Activated T-cell treated with anti-CD3 and anti-CD28 coated beads, Interleukin-2, amount 50 U/mL, for 72 hours (primary cell): ENCODE data around the gene MIGA1. TPM values are rescaled to one million over a fixed set of nuclear protein-coding genes. Genes with fewer than 3 reads are reported as not detected.
A peak's percentile ranks its signal among the peaks of the same experiment; 100 is the strongest.
"Not testable (repeated sequence)": the region's sequence is repeated elsewhere in the genome, so short reads cannot be mapped to it uniquely, and the experiment has no call there.

Source experiments
- ATAC-seq, 2 donors: fragments of 150-1000 bp; cut with Tn5 transposase; replicated peaks in 1 of 2; 2 replicates each; pipeline ENCODE4 v1.10.0; 2021; ENCODE audit warnings: moderate library complexity in 2 of 2, mild to moderate bottlenecking in 1 of 2
- DNase-seq, 2 donors: peaks; one replicate each; pipeline ENCODE4 v3.0.0; 2021 to 2022; ENCODE audit warnings: mixed read lengths in 1 of 2
- H3K27ac Mint-ChIP-seq: one replicate; pipeline ENCODE4 v1.8.0; 2022; ENCODE audit warnings: mild to moderate bottlenecking, moderate library complexity, mixed read lengths
- H3K27me3 Mint-ChIP-seq: one replicate; pipeline ENCODE4 v1.8.0; 2022; ENCODE audit warnings: low read depth, mixed read lengths
- H3K36me3 Mint-ChIP-seq, 2 donors: one replicate each; pipeline ENCODE4 v1.8.0; 2022; ENCODE audit warnings: mixed read lengths in 2 of 2, mild to moderate bottlenecking in 1 of 2; ENCODE audit not compliant: insufficient read depth in 2 of 2
- H3K4me1 Mint-ChIP-seq: one replicate; pipeline ENCODE4 v1.8.0; 2022; ENCODE audit warnings: low read depth, mixed read lengths
- H3K4me3 Mint-ChIP-seq, 2 donors: one replicate each; pipeline ENCODE4 v1.8.0; 2022; ENCODE audit warnings: mild to moderate bottlenecking in 2 of 2, mixed read lengths in 2 of 2, moderate library complexity in 2 of 2
- H3K9me3 Mint-ChIP-seq, 2 donors: one replicate each; pipeline ENCODE4 v1.8.0; 2022; ENCODE audit warnings: mixed read lengths in 2 of 2
- total RNA-seq, 2 donors: library from RNA; stranded (reverse); gene quantifications; one replicate each; pipeline ENCODE4 v1.2.3, GENCODE V29; 2022

Gene MIGA1
- total RNA-seq, 2 donors from 2014 or later, result 11.9 to 12.4 TPM

DNA sequence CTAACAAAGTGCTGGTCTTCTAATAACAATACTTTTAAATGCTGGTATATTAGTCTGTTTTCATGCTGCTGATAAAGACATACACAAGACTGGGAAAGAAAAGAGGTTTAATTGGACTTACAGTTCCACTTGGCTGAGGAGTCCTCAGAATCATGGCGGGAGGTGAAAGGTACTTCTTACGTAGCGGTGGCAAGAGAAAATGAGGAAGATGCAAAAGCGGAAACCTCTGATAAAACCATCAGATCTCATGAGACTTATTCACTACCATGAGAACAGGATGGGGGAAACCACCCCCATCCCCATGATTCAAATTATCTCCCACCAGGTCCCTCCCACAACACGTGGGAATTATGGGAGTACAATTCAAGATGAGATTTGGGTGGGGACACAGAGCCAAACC, 139.5 kb downstream of the MIGA1 start:
- not testable (repeated sequence) for H3K27me3 Mint-ChIP-seq, H3K9me3 Mint-ChIP-seq, H3K4me1 Mint-ChIP-seq, H3K36me3 Mint-ChIP-seq, ATAC-seq, H3K4me3 Mint-ChIP-seq, DNase-seq, H3K27ac Mint-ChIP-seq

DNA sequence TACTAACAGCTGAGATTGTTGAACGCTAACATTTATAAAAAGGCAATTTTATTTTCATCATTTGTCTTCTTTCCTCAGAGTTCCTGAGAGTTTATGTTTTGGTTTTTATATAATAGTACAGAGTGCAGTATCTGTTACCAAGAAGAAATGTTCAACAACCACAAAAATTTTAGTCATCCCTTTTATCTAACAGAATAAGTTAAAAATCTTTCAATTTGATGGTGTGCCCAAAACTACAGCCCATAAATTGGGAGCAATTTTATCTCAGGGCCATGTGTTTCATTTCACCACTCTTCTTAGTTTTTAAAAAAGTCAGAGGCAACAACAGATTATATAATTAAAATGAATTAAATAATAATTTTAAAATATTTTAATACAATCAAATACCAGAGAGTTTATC, 146.1 kb downstream of the MIGA1 start:
- Mint-ChIP-seq H3K27ac (no peak overlapping the region), H3K9me3 (no peaks in the 10 kb centered on the region), H3K36me3 (no peaks in the 10 kb centered on the region), H3K4me3 (no peak overlapping the region), H3K27me3 (no peaks in the 10 kb centered on the region), H3K4me1 (peaks cover 6% of the 10 kb centered on the region)
- no peak for DNase-seq
- ATAC-seq, result no peak

DNA sequence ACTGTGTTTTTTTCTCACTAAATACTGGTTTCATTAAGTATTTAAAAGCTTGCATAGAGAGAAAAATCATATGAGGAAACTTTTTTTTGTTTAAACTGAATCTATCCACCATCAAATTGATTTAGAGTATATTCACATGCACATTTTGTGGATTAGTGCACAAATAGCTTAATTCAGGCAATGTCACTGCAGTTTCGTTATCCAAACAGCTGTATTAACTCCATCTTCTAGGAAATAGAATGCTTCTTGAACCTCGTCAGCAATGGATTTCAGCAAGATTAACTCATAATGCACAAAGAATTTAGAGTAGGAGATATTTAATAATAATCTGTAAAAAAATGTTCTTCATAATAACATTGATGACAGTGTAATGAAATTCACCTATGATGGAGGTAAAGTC, 146.5 kb downstream of the MIGA1 start:
- Mint-ChIP-seq H3K36me3 (no peaks in the 10 kb centered on the region), H3K27me3 (no peaks in the 10 kb centered on the region), H3K9me3 (no peaks in the 10 kb centered on the region), H3K27ac (peak overlapping the region; percentile 68), H3K4me3 (no peak overlapping the region), H3K4me1 (peaks cover 6% of the 10 kb centered on the region)
- ATAC-seq (no peak), DNase-seq (no peak)

DNA sequence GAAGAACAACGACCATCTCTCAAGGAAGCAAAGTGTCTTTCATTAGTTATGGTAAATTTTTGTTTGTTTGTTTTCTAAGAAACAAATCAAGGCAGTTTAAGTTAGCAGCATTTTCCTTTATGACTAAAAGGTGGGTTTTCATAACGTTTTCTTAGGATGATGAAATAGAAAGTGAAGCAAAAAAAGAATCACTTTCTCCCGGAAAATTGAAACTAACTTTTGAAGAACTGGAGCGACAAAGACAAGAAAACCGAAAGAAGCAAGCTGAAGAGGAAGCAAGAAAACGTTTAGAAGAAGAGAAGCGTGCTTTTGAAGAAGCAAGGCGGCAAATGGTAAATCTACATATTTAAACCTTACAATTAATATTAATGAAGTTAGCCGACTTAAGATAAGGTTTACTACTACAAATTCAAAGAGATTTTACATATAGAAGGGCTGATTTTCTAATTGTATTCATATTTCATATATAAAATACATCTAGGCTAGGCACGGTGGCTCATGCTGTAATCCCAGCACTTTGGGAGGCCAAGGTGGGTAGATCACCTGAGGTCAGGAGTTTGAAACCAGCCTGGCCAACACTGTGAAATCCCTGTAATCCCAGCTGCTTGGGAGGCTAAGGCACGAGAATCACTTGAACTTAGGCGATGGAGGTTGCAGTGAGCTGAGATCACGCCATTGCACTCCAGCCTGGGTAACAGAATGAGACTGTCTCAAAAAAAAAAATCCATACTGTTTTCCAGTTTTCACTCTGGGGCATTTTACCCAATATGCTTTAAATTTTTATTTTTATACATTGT, 147.3 kb downstream of the MIGA1 start:
- Mint-ChIP-seq H3K27me3 (no peaks in the 10 kb centered on the region), H3K4me1 (peaks cover 6% of the 10 kb centered on the region), H3K36me3 (no peaks in the 10 kb centered on the region), H3K9me3 (no peaks in the 10 kb centered on the region), H3K27ac (peak overlapping the region; percentile 68), H3K4me3 (peak overlapping the region; percentile 70 to 90)
- no peak for DNase-seq
- no peak for ATAC-seq

DNA sequence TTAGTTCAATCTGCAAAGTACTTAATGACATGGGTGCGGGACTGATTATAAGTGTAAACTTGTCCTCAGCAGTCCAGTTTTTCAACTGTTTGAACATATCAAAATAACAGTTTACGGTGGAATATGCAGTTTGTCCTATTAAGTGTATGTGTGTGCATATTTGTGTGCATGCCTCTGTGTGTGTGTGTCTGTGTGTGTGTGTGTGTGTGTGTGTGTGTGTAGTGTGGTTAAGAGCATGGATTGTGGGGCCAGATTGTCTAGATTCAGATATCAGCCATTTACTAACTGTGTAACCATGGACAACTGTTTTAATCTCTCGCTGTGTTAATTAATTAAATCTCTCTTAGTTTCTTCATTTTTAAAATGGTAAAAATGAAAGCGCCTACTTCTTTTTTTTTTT, 148.0 kb downstream of the MIGA1 start:
- no peaks in the 10 kb centered on the region for H3K9me3 Mint-ChIP-seq
- H3K4me1 Mint-ChIP-seq, result peaks cover 6% of the 10 kb centered on the region
- peak overlapping the region; percentile 48 for H3K27ac Mint-ChIP-seq
- peak overlapping the region; percentile 41 to 55 for H3K4me3 Mint-ChIP-seq
- H3K36me3 Mint-ChIP-seq, result no peaks in the 10 kb centered on the region
- H3K27me3 Mint-ChIP-seq, result no peaks in the 10 kb centered on the region
- no peak for DNase-seq
- no peak for ATAC-seq

Other genes starting within 250 kb of the MIGA1 start
- 10 to 100 TPM; 36.6 to 49.5 TPM for gene ZZZ3, start 97.0 kb upstream of the MIGA1 start, total RNA-seq
- 10 to 100 TPM; 46.6 to 47.1 TPM for gene USP33, start 19.8 kb upstream of the MIGA1 start, total RNA-seq
- gene NEXN, start 109.0 kb downstream of the MIGA1 start, total RNA-seq, result 1 to 10 TPM; 1.1 to 1.4 TPM
- gene FUBP1, start 199.4 kb downstream of the MIGA1 start, total RNA-seq, result 100 to 1,000 TPM; 145 to 191 TPM
- gene DNAJB4, start 225.3 kb downstream of the MIGA1 start, total RNA-seq, result 10 to 100 TPM in 1 of 2 donors, 1 to 10 TPM in 1; 9.6 to 14.0 TPM